SK-N-SH (cell line): ENCODE results near the gene ZNF791.

ENCODE experiments used
- CHD2 ChIP-seq: fragments of 150-350 bp; IDR thresholded peaks from 2 replicates; pipeline ENCODE4 v1.6.1; 2018; ENCODE audit warnings: low read length; ENCODE audit not compliant: partially characterized antibody
- CTCF ChIP-seq: fragments of 200-600 bp; sonication (generic); IDR thresholded peaks from 2 replicates; pipeline ENCODE4 v1.6.1; 2017; ENCODE audit warnings: antibody characterized with exemption, mild to moderate bottlenecking, moderate library complexity
- POLR2AphosphoS5 ChIP-seq: IDR thresholded peaks from 2 replicates; pipeline ENCODE4 v1.6.1; 2012; ENCODE audit warnings: low read depth, low read length
- TAF1 ChIP-seq: IDR thresholded peaks from 2 replicates; pipeline ENCODE4 v1.6.1; 2012; ENCODE audit warnings: low read depth, mild to moderate bottlenecking, low read length, moderate library complexity, borderline replicate concordance
- YY1 ChIP-seq: IDR thresholded peaks from 2 replicates; pipeline ENCODE4 v1.4.0; 2012; ENCODE audit warnings: low read depth, mild to moderate bottlenecking
- ZBTB33 ChIP-seq: IDR thresholded peaks from 2 replicates; pipeline ENCODE4 v1.4.0; 2012; ENCODE audit warnings: low read depth, borderline replicate concordance
- TF ChIP-seq, protein P1 (sequence below): IDR thresholded peaks from 2 replicates; pipeline ENCODE4 v1.4.0; 2012; ENCODE audit warnings: low read depth

DNA sequence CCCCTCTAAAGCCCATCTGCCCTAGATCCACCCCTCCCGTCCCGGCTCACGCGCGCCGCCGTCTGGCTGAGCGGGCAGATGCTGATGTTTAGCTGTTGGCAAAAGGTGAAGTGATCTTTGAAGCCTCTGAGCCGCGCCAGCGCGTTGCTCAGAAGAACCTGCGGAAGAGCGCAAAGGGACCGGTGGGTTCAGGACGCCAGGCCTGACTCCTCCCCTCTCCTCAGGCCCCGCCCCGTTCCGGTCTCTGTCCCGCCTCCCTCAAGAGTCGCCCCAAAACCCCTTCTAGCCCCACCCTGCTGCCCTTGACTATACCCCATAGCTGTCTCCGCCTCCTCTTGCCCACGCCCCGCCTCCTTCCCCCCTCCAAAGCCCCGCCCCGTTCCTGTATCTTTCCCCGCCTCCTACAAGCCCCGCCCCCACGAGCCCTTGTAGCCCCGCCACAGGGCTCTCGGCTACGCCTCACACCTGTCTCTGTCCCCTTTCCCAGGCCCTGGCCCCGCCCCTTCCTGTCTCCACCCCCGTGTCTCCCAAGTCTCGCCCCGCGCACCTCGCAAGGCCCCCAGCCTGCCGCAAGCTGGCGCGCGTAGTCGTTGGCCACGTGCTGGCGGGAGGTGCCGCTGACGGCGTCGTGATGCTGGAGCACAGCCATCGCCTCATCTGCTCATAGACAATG, 46.3 kb downstream of the ZNF791 start:
- TF ChIP-seq TAF1 (no peak), POLR2AphosphoS5 (no peak), YY1 (no peak), ZBTB33 (no peak), CHD2 (no peak), CTCF (no peak)
- TF ChIP-seq, protein P1, sequence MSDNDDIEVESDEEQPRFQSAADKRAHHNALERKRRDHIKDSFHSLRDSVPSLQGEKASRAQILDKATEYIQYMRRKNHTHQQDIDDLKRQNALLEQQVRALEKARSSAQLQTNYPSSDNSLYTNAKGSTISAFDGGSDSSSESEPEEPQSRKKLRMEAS: no peak
